GDM1 (cell line): ENCODE measurements around the gene RALGAPA2.
A peak's percentile ranks its signal among the peaks of the same experiment; 100 is the strongest.

ENCODE experiments used
- DNase-seq: peaks from one replicate; lab custom pipeline; 2025; lab: John Stamatoyannopoulos, UW

RALGAPA2 gene

GRCh38 chr20:20404633-20405032, 307.8 kb downstream of the RALGAPA2 start:
- DNase-seq: no peak

- no peak for DNase-seq
Measured at GRCh38 chr20:20401991-20402390, 310.5 kb downstream of the RALGAPA2 start.

- DNase-seq: no peak
Measured at GRCh38 chr20:20399531-20400500, 312.6 kb downstream of the RALGAPA2 start.

- no peak for DNase-seq
Measured at GRCh38 chr20:20398123-20398522, 314.3 kb downstream of the RALGAPA2 start.

DNA sequence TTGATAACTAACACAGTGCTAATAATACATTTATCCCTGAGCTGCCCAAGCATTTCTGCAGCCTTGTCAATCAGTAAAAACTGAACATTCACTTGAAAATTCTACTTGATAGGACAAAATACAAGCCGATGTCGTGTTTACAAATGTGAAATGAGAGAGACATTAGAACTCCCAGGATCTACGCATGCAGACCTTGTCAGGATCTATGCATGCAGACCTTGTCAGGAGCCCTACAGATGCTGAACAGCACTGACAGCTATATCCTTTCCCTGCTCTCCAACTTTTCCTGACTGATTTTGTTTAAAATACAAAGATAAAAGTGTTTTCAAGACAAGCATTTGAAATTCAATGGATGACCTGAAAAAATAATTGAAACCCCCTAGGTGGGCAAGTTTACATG, 315.6 kb downstream of the RALGAPA2 start:
- DNase-seq: no peak

DNA sequence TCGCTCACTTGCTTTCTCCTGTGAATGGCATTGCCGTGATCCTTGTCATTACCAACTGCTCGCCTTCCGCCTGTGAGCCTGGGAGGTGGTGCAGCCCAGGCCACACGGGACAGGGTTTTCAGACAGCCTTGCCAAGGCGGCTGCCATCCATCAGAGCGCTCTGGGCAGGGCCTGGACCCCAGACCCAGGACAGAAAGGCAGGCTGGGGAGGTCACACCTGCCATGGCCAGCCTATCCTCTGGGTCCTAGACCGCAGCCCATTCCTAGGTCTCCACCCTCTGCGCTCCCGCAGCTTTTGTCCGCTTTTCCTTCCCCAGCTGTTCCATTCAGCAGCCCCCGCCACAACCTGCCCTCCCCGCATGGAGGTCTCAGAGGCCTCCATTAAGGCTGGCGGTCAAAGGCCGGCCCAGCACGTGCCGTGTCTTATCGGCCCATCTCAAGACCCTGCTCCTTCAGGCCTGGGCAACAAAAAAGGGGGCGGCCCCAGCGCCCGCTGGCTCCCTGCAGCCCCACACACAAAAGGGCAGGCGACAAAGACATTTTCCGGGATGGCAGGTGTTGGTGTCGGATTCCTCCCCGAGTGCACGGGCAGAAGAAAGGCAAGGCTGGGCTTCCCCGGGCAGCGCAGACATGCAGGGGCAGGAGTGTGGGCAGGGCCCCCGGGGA, 316.4 kb downstream of the RALGAPA2 start:
- no peak for DNase-seq

DNA sequence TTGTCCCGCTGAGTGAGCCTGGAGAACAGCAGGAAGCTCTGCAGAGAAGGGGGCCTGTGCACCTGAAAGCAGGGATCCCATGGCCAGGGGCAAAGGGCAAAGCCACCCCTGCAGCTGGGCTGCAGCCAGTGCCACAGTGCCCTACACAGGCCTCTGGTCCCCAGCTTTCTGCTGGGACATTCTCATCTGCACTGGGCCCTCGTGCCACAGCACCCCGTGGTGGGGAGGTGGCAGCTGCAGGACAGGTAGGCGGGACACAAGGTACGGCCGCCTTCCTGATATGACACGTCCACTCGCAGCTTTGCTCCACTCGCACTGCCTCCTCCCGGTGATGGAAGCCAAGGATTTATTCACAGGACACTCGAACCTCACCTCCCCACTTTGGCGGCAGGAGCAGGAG, 317.4 kb downstream of the RALGAPA2 start:
- no peak for DNase-seq

DNA sequence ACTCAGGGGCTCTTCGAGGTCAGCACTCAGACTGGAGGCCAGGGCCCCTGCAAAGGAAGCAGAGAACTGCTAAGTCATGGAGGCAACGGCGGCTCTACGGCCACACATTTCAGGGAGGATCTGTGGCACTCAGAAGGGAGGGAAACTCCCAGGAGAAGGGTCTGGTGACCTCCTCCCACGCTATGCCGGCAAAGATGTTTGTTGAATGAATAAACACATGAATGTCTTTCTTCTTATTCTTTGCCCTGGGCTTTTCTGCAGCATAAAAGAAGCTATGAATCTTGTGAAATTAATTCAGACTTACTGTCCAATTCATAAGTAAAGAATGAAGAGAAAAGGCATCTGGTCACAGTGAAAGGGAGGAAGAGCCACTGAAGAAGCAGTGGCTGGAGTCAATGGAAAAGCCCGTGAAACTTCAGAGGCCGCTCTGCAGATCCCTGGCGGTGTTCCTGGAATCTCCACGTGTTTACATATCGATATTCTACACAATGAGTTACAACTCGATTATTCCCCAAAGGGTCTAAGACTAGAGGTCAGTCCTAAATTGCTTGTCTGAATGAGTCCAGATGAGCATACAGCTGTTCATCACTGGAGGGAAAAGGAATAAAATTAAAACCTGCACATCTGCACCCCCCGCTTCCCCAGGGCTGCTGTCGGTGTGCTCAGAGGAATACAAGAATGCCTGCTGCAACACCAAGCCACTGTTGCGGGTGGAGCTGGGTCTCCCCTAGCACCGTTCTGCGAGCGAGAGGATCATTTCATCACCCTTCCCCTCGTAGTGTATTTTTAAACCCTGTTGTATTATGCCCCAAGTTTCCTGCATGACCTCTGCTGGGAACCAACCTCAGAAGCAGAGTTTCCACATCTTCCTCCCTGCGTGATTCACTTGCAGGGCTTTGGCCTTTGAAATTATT, 319.0 kb downstream of the RALGAPA2 start:
- peak; percentile 28 for DNase-seq

DNA sequence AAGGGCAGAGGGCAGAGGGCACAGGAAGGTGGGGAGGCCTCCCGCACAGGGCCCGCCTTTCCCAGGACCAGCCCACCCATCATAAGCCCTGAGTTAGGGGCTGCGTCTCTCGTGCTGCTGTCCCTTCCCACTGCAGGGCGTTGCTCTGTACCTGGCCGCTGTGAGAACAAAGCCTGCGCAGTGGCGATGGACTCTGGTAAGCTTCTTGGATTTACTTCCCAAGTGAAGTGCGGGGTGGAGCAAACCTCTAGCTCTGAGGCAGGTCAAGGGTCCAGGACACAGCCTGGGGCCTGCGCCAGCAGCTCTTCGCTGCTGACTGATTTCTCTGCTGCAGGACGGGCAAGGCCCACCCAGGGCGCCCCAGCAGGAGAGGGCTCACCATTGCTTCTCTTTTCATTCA, 320.7 kb downstream of the RALGAPA2 start:
- no peak for DNase-seq

- DNase-seq: no peak
Measured at GRCh38 chr20:20391115-20391514, 321.3 kb downstream of the RALGAPA2 start.

GRCh38 chr20:20390393-20390792, 322.1 kb downstream of the RALGAPA2 start:
- no peak for DNase-seq

GRCh38 chr20:20386192-20386591, 326.3 kb downstream of the RALGAPA2 start:
- no peak for DNase-seq

- DNase-seq: no peak
Measured at GRCh38 chr20:20375862-20376261, 336.6 kb downstream of the RALGAPA2 start.

GRCh38 chr20:20373091-20373571, 339.3 kb downstream of the RALGAPA2 start:
- DNase-seq: no peak

DNA sequence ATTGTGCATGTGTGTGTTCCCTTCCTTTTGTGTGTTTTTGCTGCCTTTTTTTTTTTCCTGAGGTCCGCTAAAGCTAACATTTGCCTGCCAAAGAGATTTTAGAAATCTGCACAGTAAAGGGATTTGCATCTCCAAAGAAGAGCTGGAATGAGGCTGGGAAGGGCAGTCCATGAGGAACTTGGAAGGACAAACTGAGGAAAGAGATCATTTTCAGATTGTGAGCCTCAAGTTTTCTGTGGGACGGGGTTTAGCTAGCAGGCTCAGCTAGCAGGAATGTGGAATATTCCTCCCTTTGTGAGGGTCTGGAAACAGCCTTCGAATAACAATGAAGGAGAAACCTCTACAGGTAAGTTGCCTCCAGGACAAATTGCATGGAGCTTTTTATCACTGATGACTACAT, 340.8 kb downstream of the RALGAPA2 start:
- DNase-seq: no peak

- no peak for DNase-seq
Measured at GRCh38 chr20:20371083-20371482, 341.4 kb downstream of the RALGAPA2 start.

DNA sequence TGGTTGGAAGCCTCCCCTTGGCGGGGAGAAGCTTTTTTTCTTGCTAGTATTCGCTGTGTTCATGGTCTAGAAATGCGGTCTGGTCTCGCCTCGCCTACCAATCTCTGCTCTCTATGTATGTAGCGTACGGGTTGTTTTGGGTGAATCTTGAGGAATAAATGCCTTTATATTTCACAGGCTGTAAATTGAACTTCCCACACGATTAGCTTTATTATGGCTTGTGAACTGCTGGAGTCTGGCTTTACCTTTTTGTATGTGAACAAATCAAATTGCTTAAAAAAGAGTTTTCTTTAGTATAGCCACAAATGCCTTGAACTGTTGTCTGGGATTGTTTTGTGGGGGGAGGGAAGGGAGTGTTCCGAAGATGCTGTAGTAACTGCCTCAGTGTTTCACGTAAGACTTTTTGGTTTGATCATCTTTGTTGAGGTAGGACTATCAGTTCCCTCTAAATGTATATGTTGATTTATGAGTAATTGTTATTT, 342.3 kb downstream of the RALGAPA2 start:
- no peak for DNase-seq

DNA sequence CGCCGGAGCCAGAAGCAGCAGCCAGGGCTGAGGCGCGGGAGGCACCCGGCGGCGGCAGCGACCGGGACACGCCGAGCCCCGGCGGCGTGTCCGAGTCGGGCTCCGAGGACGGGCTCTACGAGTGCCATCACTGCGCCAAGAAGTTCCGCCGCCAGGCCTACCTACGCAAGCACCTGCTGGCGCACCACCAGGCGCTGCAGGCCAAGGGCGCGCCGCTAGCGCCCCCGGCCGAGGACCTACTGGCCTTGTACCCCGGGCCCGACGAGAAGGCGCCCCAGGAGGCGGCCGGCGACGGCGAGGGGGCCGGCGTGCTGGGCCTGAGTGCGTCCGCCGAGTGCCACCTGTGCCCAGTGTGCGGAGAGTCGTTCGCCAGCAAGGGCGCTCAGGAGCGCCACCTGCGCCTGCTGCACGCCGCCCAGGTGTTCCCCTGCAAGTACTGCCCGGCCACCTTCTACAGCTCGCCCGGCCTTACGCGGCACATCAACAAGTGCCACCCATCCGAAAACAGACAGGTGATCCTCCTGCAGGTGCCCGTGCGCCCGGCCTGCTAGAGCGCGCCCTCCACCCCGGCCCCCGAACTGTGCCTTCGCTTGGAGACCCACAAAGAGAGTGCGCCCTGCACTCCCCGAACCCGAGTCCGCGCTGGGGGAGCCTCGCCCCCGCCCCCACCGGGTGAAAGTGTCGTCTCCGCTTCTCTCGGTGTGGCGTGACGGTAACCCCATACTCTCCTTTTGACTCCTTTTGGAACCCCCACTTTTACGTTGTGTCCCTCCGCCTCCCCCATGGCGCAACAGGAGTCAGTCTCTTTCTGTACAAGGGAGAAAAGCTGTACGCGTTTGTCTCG, 343.0 kb downstream of the RALGAPA2 start:
- DNase-seq: no peak

DNA sequence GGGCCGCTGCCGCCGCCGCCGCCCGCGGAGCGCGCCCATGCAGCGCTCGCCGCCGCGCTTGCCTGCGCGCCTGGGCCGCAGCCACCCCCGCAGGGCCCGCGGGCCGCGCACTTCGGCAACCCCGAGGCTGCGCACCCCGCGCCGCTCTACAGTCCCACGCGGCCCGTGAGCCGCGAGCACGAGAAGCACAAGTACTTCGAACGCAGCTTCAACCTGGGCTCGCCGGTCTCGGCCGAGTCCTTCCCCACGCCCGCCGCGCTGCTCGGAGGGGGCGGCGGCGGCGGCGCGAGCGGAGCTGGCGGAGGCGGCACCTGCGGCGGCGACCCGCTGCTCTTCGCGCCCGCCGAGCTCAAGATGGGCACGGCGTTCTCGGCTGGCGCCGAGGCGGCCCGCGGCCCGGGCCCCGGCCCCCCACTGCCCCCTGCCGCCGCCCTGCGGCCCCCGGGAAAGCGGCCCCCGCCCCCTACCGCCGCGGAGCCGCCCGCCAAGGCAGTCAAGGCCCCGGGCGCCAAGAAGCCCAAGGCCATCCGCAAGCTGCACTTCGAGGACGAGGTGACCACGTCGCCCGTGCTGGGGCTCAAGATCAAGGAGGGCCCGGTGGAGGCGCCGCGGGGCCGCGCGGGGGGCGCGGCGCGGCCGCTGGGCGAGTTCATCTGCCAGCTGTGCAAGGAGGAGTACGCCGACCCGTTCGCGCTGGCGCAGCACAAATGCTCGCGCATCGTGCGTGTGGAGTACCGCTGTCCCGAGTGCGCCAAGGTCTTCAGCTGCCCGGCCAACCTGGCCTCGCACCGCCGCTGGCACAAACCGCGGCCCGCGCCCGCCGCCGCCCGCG, 343.8 kb downstream of the RALGAPA2 start:
- DNase-seq: no peak
